Measurements from ENCODE around the gene SMC1B.
A peak's percentile ranks its signal among the peaks of the same experiment; 100 is the strongest.
"Not testable (repeated sequence)": the region's sequence is repeated elsewhere in the genome, so short reads cannot be mapped to it uniquely, and the experiment has no call there.

Gene SMC1B

GRCh38 chr22:45344334-45344733 is 69.1 kb downstream of the SMC1B start:
- no peak for DNase-seq

DNA sequence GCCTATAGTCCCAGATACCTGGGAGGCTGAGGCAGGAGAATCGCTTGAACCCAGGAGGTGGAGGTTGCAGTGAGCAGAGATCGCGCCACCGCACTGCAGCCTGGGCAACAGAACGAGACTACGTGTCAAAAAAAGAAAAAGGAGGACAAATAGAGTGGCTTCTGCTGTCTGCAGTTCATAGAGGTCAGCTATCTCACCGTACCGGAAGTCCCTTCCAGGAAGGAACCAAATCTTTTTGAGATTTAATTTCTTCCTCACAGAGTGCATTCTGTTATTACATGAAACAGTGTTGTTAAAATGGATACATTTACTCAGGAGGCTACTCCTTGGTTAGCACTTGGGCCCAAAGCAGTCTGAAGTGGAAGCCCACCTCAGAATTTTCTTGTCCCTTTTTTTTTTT is 70.3 kb downstream of the SMC1B start:
- DNase-seq, result no peak

- peak; percentile 64 for DNase-seq
These were observed 71.9 kb downstream of the SMC1B start for GRCh38 chr22:45341498-45341897.

- no peak for DNase-seq
These were observed 73.1 kb downstream of the SMC1B start for GRCh38 chr22:45340323-45340722.

- no peak for DNase-seq
These were observed 74.6 kb downstream of the SMC1B start for GRCh38 chr22:45338795-45339194.

- no peak for DNase-seq
These were observed 75.9 kb downstream of the SMC1B start for GRCh38 chr22:45337536-45337935.

DNA sequence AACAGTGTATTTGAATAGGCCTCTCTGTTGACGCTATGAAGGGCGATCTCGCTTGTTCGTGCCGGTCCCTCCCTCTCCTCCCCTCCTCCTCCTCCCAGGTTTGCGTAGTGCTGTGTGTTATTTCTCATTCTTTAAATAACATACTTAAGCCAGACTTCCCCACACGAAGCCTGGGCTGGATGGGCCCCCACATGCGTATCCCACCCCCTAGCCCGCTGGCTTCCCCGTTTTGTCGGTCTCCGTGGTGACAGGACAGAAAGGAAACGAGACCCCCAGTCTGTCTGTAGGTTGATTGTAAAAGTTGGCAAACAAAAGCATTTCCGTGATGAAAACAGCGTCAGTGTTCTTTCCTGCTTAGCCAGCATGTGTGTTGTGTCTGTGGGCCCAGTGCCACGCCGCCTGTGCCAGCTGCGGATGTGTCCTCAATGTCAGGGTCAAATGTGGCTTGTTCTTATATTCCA is 76.4 kb downstream of the SMC1B start:
- no peak for DNase-seq

GRCh38 chr22:45335854-45336522 is 77.4 kb downstream of the SMC1B start:
- no peak for DNase-seq

GRCh38 chr22:45335021-45335818 is 78.2 kb downstream of the SMC1B start:
- no peak for DNase-seq

DNA sequence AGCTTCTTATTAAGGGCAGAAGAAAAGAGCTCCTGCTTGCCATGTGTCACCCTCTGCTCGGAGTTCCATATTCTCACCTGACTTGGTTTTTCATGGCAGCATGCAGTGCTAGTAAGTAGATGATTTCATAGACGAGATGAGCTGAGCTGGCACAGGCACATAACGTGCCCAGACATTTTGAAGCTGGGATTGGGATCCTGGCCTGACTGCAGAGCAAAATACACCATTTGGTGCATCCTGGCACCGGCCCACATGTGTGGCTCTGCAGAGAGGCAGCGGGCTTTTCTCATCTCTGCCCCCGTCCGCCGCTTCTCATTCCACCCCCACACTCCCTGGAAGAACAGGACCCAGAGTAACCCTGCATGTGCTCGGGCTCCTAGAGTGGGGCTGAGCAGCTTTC is 78.9 kb downstream of the SMC1B start:
- no peak for DNase-seq

DNA sequence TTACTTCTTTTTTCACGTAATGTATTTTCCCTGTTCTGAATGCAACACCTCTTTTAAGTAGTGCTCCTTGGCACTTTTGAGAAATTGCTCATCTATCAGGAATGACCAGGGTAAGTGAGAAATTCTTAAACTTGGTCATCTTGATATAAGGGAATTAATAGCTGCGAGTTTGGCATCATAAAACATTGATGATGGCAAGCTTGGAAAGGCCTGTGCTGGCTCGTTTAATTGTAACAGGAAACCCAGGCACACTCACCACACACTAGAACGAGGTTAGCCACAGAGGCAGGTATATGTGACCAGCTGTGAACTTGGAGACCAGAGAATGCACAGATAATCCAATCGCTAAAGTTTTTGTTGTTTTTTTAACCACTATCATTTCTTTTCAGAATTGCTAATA is 79.3 kb downstream of the SMC1B start:
- no peak for DNase-seq

GRCh38 chr22:45332001-45332400 is 81.4 kb downstream of the SMC1B start:
- no peak for DNase-seq

DNA sequence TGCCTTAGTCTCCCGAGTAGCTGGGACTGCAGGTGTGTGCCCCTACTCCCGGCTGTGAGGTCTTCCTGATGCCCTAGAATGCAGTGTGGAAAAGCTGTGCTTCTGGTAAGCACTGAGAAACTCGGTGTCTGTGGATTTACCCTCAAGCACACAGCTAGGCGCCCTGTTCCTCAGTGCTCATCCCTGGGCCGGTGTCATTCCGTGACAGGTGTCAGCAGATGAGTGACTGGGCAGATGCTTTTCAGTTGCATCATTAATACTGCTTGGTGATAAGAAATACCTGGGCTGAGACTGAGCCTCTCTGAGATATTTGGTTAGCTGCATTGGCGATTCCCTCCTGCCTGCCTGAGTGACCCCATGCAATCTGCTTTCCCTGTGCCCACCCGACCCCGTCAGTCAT is 81.9 kb downstream of the SMC1B start:
- no peak for DNase-seq

GRCh38 chr22:45330548-45330947 is 82.9 kb downstream of the SMC1B start:
- DNase-seq, result no peak

DNA sequence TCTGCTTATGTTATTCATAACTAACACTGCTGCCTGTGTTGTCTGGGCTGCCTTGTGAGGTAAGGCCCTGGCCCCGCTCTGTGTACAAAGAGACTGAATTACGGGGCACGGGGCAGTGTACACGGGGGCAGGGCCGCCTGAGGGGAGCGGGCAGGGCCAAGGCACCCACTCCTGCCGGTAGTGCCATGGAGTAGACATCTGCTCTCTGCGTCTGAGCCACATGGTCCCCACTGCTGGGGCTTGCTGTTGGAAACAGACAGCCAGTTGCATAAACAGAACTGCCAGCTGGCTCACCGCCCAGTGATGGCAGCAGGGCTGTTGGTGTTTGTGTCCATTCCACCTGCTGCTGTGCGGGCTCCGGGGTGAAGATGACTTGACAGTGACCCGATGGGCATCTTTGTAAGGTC is 83.9 kb downstream of the SMC1B start:
- DNase-seq, result no peak

DNA sequence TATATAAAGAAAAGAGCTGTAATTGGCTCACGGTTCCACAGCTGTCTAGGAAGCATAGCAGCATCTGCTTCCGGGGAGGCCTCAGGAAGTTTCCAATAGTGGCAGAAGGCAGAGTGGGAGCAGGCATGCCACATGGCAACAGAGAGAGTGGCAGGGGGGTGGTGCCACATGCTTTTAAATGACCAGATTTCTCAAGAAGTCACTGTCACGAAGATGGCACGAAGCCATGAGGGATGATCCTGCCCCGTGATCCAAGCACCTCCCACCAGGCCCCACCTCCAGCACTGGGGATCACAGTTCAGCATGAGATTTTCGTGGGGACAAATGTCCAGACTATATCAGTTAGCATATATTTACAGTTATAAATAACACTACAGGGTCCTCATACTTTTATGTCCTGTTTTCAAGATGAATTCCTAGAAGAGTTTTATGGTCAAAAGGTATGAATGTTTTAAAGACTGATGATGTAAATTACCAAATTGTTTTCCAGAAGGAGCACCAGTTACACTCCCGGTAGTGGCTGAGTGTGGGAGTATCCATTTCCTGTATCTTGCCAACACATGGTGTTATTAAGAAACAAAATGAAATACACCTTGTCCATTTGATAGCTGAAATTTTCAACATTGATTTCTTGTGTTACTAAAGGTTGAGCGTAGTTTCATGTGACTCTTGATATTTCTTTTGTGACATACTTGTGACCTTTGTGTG is 84.4 kb downstream of the SMC1B start:
- no peak for DNase-seq

DNA sequence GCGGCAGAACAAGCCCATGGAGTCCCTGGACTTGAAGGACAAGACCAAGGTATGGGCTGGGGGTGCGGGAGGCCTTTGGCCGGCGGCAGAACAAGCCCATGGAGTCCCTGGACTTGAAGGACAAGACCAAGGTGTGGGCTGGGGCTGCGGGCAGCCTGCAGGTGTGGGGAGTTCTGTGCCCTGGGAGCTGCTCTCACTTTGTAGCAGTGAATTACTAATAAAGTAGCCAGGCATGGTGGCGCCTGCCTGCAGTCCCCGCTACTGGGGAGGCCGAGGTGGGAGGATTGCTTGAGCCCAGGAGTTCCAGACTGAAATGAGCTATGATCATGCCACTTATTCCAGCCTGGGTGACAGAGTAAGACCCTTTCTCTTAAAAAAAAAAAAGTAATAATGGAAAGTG is 85.1 kb downstream of the SMC1B start:
- DNase-seq, result not testable (repeated sequence)

DNA sequence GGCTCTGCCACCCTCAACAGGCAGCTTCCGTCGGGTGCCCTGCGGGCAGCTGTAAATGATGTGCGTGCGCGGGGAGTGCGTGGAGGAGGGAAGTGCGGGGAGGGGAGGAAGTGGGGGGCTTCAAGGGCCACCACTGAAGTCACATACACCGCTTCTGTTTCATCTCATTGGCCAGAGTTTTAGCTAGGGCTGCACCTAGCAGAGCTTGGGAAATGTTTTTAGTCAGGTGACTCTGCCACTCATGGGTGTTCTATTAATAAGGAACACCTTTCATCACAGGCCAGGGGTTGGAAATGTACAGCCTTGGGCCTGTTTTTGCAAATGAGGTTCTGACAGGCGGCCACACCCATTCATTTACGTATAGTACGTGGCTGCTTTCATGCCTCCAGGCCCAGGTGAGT is 89.1 kb downstream of the SMC1B start:
- no peak for DNase-seq

GRCh38 chr22:45323695-45324094 is 89.7 kb downstream of the SMC1B start:
- no peak for DNase-seq

DNA sequence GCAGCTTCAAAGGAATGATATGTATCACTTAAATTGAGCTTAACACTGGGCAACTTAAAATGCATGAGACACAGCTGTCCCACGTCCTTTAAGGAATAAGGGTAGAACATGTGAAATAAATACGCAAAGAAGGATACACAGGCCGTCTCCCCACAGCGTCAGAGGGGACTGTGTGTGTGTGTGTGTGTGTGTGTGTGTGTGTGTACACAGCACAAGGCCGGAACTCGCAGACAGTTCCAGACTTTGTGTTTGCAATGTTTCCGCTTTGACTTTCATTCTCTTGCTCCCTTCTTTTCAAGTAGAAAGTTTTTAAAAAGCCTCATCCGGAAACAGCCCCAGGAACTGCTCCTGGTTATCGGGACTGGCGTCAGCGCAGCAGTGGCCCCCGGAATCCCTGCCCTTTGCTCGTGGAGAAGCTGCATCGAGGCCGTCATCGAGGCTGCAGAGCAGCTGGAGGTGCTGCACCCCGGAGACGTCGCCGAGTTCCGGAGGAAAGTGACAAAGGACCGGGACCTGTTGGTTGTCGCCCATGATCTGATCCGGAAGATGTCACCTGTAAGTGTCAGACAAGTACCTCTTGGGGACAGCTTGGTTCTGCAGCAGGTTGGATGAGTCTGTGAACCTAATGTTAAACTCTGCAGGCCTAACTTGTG is 90.4 kb downstream of the SMC1B start:
- DNase-seq, result no peak

DNA sequence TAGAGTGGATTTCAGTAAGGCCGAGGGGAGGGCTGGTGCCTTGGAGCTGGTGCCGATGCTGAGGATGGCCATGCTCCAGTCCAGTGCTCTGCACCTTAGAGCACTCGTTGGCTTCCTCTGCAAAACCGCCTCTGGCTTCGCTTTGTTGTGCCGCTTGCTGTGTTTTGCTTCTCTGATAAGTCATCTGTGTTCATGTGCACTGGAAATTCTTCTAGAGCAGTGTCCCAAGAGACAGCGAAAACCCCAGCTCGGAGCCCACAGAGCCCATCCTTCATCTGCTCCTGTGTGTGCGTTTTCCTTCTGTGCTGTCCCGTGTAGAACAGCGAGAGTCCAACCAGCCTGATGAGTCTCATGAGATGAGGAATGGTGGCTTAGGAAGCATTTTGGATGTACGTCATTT is 91.6 kb downstream of the SMC1B start:
- no peak for DNase-seq

DNA sequence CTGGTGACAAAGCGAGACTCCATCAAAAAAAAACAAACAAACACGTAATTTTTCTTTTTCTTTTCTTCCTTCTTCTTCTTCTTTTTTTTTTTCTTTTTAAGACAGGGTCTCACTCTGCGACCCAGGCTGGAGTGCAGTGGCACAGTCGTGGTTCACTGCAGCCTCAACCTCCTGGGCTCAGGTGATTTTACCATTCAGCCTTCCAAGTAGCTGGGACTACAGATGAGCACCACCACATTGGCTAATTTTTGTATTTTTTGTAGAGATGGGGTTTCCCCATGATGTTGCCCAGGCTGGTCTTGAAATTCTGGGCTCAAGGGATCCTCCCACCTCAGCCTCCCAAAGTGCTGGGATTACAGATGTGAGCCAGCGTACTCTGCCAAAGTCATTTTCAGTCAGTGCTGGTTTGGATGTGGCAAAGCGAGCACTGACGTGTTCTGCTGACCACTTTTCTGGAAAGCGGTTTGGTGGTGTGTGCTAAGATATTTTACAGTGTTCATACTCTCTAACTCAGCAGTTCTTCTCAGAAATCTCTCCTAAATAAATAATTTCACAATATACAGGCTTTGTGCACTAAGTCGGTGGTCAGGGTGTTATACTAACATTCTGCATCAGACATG is 92.9 kb downstream of the SMC1B start:
- DNase-seq, result no peak

- DNase-seq, result peak; percentile 15
These were observed 94.1 kb downstream of the SMC1B start for GRCh38 chr22:45319324-45319685.
